ENCODE measurements around the gene DHX40.
"Not testable (repeated sequence)": the region's sequence is repeated elsewhere in the genome, so short reads cannot be mapped to it uniquely, and the experiment has no call there.

The DHX40 gene

GRCh38 chr17:59527325-59527917 lies 38.0 kb upstream of the DHX40 start:
- FAIRE-seq (no peak), DNase-seq (ENCODE audit: insufficient read length, low spot score) (no peak)
- TF ChIP-seq POU2F2 (IDR thresholded peaks at IDR 0.05; ENCODE audit: low read depth, low read length) = no peak
- peak; percentile 31; the same call in 1 of the 2 replicates for TF ChIP-seq POLR2A (IDR thresholded peaks at IDR 0.05; ENCODE audit: low read depth, low read length)
- TF ChIP-seq POLR2AphosphoS5 (IDR thresholded peaks at IDR 0.05; ENCODE audit: low read depth, low read length) = no peak
- no peak for TF ChIP-seq SPI1 (IDR thresholded peaks at IDR 0.05; ENCODE audit: low read depth, low read length)

- DNase-seq (ENCODE audit: insufficient read length, low spot score) = no peak
- FAIRE-seq = no peak
- no peak for TF ChIP-seq POU2F2 (IDR thresholded peaks at IDR 0.05; ENCODE audit: low read depth, low read length)
- no peak for TF ChIP-seq PAX5 (IDR thresholded peaks at IDR 0.05; ENCODE audit: insufficient read depth, low read length, severe bottlenecking)
- no peak for TF ChIP-seq POLR2A (IDR thresholded peaks at IDR 0.05; ENCODE audit: low read depth, low read length)
- no peak for TF ChIP-seq POLR2AphosphoS5 (IDR thresholded peaks at IDR 0.05; ENCODE audit: low read depth, low read length)
- no peak for TF ChIP-seq TAF1 (IDR thresholded peaks at IDR 0.05; ENCODE audit: low read depth, low read length)
- no peak for TF ChIP-seq SPI1 (IDR thresholded peaks at IDR 0.05; ENCODE audit: low read depth, low read length)
Measured at GRCh38 chr17:59527931-59528330, 37.5 kb upstream of the DHX40 start.

GRCh38 chr17:59530531-59530930 lies 34.9 kb upstream of the DHX40 start:
- no peak for DNase-seq (ENCODE audit: insufficient read length, low spot score)
- no peak for TF ChIP-seq POU2F2 (IDR thresholded peaks at IDR 0.05; ENCODE audit: low read depth, low read length)
- no peak for TF ChIP-seq PAX5 (IDR thresholded peaks at IDR 0.05; ENCODE audit: insufficient read depth, low read length, severe bottlenecking)
- no peak for TF ChIP-seq POLR2A (IDR thresholded peaks at IDR 0.05; ENCODE audit: low read depth, low read length)
- no peak for TF ChIP-seq SPI1 (IDR thresholded peaks at IDR 0.05; ENCODE audit: low read depth, low read length)
- TF ChIP-seq TAF1 (IDR thresholded peaks at IDR 0.05; ENCODE audit: low read depth, low read length) = no peak
- no peak for TF ChIP-seq POLR2AphosphoS5 (IDR thresholded peaks at IDR 0.05; ENCODE audit: low read depth, low read length)
- FAIRE-seq = no peak

DNA sequence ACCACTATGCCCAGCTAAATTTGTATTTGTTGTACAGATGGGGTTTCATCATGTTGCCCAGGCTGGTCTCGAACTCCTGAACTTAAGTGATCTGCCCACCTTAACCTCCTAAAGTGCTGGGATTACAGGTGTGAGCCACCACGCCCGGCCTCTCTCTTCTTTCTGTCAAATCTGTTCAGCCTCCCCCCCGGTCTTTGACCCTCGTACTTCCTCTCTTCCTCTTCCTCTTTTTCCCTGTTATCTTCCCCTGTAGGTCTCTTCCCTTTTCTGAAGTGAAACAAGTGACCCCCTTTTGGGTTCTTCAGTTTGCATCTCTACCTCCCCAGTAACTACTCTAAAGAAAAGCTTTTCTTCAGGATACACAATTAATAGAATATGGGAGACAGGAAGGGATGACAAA lies 31.7 kb upstream of the DHX40 start:
- DNase-seq (ENCODE audit: insufficient read length, low spot score) = no peak
- no peak for FAIRE-seq
- TF ChIP-seq SPI1 (IDR thresholded peaks at IDR 0.05; ENCODE audit: low read depth, low read length) (peak; percentile 33; the same call in 1 of the 2 replicates), POU2F2 (IDR thresholded peaks at IDR 0.05; ENCODE audit: low read depth, low read length) (no peak), PAX5 (IDR thresholded peaks at IDR 0.05; ENCODE audit: insufficient read depth, low read length, severe bottlenecking) (no peak)

- DNase-seq (ENCODE audit: insufficient read length, low spot score) = no peak
- TF ChIP-seq POLR2A (IDR thresholded peaks at IDR 0.05; ENCODE audit: low read depth, low read length) (no peak), POU2F2 (IDR thresholded peaks at IDR 0.05; ENCODE audit: low read depth, low read length) (no peak), SPI1 (IDR thresholded peaks at IDR 0.05; ENCODE audit: low read depth, low read length) (no peak), PAX5 (IDR thresholded peaks at IDR 0.05; ENCODE audit: insufficient read depth, low read length, severe bottlenecking) (no peak), TAF1 (IDR thresholded peaks at IDR 0.05; ENCODE audit: low read depth, low read length) (no peak), POLR2AphosphoS5 (IDR thresholded peaks at IDR 0.05; ENCODE audit: low read depth, low read length) (no peak)
- FAIRE-seq = no peak
Measured at GRCh38 chr17:59534583-59534982, 30.8 kb upstream of the DHX40 start.

DNA sequence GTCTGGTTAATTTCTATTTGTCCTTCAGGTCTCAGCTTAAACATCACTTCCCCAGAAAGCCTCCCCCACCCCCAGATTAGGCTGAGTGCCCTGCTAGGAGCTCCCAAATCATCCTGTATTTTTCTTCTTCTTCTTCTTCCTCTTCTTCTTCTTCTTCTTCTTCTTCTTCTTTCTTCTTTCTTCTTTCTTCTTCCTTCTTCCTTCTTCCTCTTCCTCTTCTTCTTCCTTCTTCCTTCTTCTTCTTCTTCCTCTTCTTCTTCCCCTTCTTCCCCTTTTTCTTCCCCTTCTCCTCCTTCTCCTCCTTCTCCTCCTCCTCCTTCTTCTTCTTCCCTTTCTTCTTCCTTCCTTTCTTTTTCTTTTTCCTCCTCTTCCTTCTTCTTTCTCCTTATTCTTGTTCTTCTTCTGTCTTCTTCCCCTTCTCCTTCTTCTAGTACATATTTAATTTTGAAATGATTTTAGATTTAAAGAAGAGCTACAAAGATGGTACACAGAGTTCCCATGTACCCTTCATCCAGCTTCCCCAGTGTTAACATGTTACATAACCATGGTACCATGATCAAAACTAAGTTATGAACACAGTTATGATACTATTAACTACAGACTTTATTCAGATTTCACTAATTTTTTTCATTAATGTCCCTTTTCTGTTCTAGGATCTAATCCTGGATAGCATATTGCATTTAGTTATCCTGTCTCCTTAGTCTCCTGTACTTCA lies 27.1 kb upstream of the DHX40 start:
- FAIRE-seq (no peak), DNase-seq (ENCODE audit: insufficient read length, low spot score) (no peak)
- TF ChIP-seq POLR2AphosphoS5 (IDR thresholded peaks at IDR 0.05; ENCODE audit: low read depth, low read length) = no peak

DNA sequence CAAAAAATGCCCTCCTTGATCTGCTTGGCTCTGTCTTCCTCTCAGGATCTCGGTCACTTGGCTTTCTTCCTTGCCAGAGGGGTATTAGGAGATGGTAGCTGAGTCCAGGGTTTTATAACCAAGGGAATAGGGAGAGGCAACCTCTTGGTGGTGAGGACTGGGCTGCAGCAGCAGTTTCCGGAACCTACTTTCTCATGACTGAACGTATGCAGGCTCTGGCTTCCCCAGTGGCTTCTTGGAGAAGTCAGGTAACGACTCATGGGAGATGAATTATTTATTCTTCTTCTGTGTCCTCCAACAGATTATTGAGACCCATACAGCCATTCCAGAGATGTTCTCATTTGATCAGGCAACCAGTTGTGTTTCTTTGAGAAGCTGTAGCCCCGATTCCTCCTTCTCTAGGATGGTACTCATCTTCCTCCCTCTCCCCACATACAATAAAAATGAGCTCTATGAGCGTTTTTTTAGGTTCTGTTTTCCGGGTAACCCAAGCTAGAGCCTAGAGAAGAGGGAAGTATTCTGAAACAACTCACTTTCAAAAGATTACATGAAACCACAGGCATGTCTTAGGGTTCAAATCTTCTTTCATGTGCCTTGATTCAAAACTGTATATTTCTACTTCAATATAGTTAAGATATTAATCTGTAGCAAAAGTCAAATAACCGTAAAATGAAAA lies 22.3 kb upstream of the DHX40 start:
- FAIRE-seq (no peak), DNase-seq (ENCODE audit: insufficient read length, low spot score) (no peak)

DNA sequence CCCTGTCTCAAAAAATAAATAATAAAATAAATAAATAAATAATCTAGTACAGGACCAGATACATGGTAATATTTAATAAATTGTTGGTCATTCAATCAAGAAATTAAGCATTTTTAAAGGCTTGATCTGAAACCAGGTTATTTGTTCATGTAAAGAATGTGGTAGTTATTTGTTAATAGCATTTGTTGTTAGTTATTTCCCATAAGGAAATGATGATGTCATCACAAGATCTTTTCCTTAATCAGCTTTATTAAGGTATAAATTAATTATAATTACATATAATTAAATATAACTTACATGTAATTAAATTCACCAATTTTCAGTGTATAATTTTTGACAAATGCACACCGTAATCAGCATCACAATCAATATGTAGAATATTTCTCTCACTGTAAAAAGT lies 19.5 kb upstream of the DHX40 start:
- TF ChIP-seq POU2F2 (IDR thresholded peaks at IDR 0.05; ENCODE audit: low read depth, low read length) (no peak), SPI1 (IDR thresholded peaks at IDR 0.05; ENCODE audit: low read depth, low read length) (no peak), TAF1 (IDR thresholded peaks at IDR 0.05; ENCODE audit: low read depth, low read length) (no peak), PAX5 (IDR thresholded peaks at IDR 0.05; ENCODE audit: insufficient read depth, low read length, severe bottlenecking) (no peak), POLR2A (IDR thresholded peaks at IDR 0.05; ENCODE audit: low read depth, low read length) (no peak), POLR2AphosphoS5 (IDR thresholded peaks at IDR 0.05; ENCODE audit: low read depth, low read length) (no peak)
- FAIRE-seq = no peak
- DNase-seq (ENCODE audit: insufficient read length, low spot score) = no peak

More for the DNA sequence above, 22.3 kb upstream of the DHX40 start:
- no peak for TF ChIP-seq TAF1 (IDR thresholded peaks at IDR 0.05; ENCODE audit: low read depth, low read length)
- TF ChIP-seq POLR2A (IDR thresholded peaks at IDR 0.05; ENCODE audit: low read depth, low read length) = no peak
- TF ChIP-seq SPI1 (IDR thresholded peaks at IDR 0.05; ENCODE audit: low read depth, low read length) = no peak
- no peak for TF ChIP-seq POLR2AphosphoS5 (IDR thresholded peaks at IDR 0.05; ENCODE audit: low read depth, low read length)
- no peak for TF ChIP-seq PAX5 (IDR thresholded peaks at IDR 0.05; ENCODE audit: insufficient read depth, low read length, severe bottlenecking)
- no peak for TF ChIP-seq POU2F2 (IDR thresholded peaks at IDR 0.05; ENCODE audit: low read depth, low read length)

GRCh38 chr17:59547131-59547915 lies 18.1 kb upstream of the DHX40 start:
- TF ChIP-seq TAF1 (IDR thresholded peaks at IDR 0.05; ENCODE audit: low read depth, low read length) (no peak), POU2F2 (IDR thresholded peaks at IDR 0.05; ENCODE audit: low read depth, low read length) (no peak), POLR2A (IDR thresholded peaks at IDR 0.05; ENCODE audit: low read depth, low read length) (no peak), POLR2AphosphoS5 (IDR thresholded peaks at IDR 0.05; ENCODE audit: low read depth, low read length) (no peak), SPI1 (IDR thresholded peaks at IDR 0.05; ENCODE audit: low read depth, low read length) (no peak), PAX5 (IDR thresholded peaks at IDR 0.05; ENCODE audit: insufficient read depth, low read length, severe bottlenecking) (no peak)
- DNase-seq (ENCODE audit: insufficient read length, low spot score) (no peak), FAIRE-seq (no peak)

GRCh38 chr17:59548985-59549384 lies 16.4 kb upstream of the DHX40 start:
- not testable (repeated sequence) for FAIRE-seq; DNase-seq (ENCODE audit: insufficient read length, low spot score)

All from GM12891 (cell line).